WTC11 (cell line): ENCODE measurements around the gene SETD1A. TPM values are rescaled to one million over a fixed set of nuclear protein-coding genes. Genes with fewer than 3 reads are reported as not detected.

Experiments
- ATAC-seq: fragments of 200-7000 bp; cut with Tn5 transposase; 2 replicates; pipeline ENCODE4 v1.10.0; 2021; ENCODE audit warnings: mild to moderate bottlenecking, moderate library complexity
- CTCF ChIA-PET: fragments of 300-600 bp; sonication (Branson Sonifier 250); formaldehyde crosslinking; loops from one replicate; lab custom pipeline; 2021; ENCODE audit warnings: antibody characterized with exemption; lab: Charles Lee
- POLR2A ChIA-PET: fragments of 350-600 bp; sonication (Branson Sonifier 250); formaldehyde crosslinking; loops from one replicate; lab custom pipeline; 2021; ENCODE audit warnings: antibody characterized with exemption; lab: Charles Lee
- DNase-seq: peaks from one replicate; pipeline ENCODE4 v3.0.0; 2021; ENCODE audit warnings: low spot score
- H3K27ac Mint-ChIP-seq: 2 replicates; pipeline ENCODE4 v1.8.0; 2021; ENCODE audit warnings: mixed read lengths
- H3K27me3 Mint-ChIP-seq: 2 replicates; pipeline ENCODE4 v1.8.0; 2021; ENCODE audit warnings: low read depth, mild to moderate bottlenecking, moderate library complexity, mixed read lengths
- H3K36me3 Mint-ChIP-seq: 2 replicates; pipeline ENCODE4 v1.8.0; 2021; ENCODE audit warnings: mixed read lengths
- H3K4me1 Mint-ChIP-seq: 2 replicates; pipeline ENCODE4 v1.8.0; 2022; ENCODE audit warnings: mixed read lengths
- H3K4me3 Mint-ChIP-seq: 2 replicates; pipeline ENCODE4 v1.8.0; 2021; ENCODE audit warnings: mild to moderate bottlenecking, moderate library complexity, mixed read lengths
- H3K9me3 Mint-ChIP-seq: 2 replicates; pipeline ENCODE4 v1.8.0; 2021; ENCODE audit warnings: mixed read lengths
- ATF1 ChIP-seq: sonication (generic); formaldehyde crosslinking; IDR thresholded peaks from 2 replicates; pipeline ENCODE4 v1.8.1; 2023; ENCODE audit warnings: mild to moderate bottlenecking, moderate library complexity, missing genetic modification reagents
- CDX4 ChIP-seq: fragments of 250-450 bp; sonication (Bioruptor Pico); IDR thresholded peaks from 2 replicates; pipeline ENCODE4 v1.9.0; 2021; ENCODE audit warnings: moderate library complexity, mild to moderate bottlenecking, inconsistent platforms, borderline replicate concordance
- E2F4 ChIP-seq: sonication (generic); formaldehyde crosslinking; IDR thresholded peaks from 2 replicates; pipeline ENCODE4 v1.8.1; 2022; ENCODE audit warnings: low read depth, mild to moderate bottlenecking, moderate library complexity, missing genetic modification reagents, borderline replicate concordance
- ETV6 ChIP-seq: sonication (generic); formaldehyde crosslinking; IDR thresholded peaks from 2 replicates; pipeline ENCODE4 v1.8.1; 2022; ENCODE audit warnings: mild to moderate bottlenecking, missing genetic modification reagents
- FOXP4 ChIP-seq: sonication (generic); formaldehyde crosslinking; IDR thresholded peaks from 2 replicates; pipeline ENCODE4 v1.8.0; 2022; ENCODE audit warnings: mild to moderate bottlenecking, missing genetic modification reagents
- GRHL2 ChIP-seq: fragments of 250-450 bp; sonication (Bioruptor Pico); IDR thresholded peaks from 2 replicates; pipeline ENCODE4 v1.8.0; 2022; ENCODE audit warnings: mild to moderate bottlenecking, moderate library complexity; ENCODE audit not compliant: insufficient replicate concordance, severe bottlenecking
- IRF2 ChIP-seq: sonication (generic); formaldehyde crosslinking; IDR thresholded peaks from 2 replicates; pipeline ENCODE4 v1.8.0; 2022; ENCODE audit warnings: low read depth, missing genetic modification reagents, borderline replicate concordance
- MXD4 ChIP-seq: fragments of 250-450 bp; sonication (Bioruptor Pico); IDR thresholded peaks from 2 replicates; pipeline ENCODE4 v1.8.0; 2021; ENCODE audit warnings: mild to moderate bottlenecking, moderate library complexity, borderline replicate concordance
- NFE2L1 ChIP-seq: sonication (generic); formaldehyde crosslinking; IDR thresholded peaks from 2 replicates; pipeline ENCODE4 v1.8.1; 2023; ENCODE audit warnings: missing genetic modification reagents
- NR3C1 ChIP-seq: sonication (generic); formaldehyde crosslinking; conservative IDR thresholded peaks from 2 replicates; pipeline ENCODE4 v1.8.1; 2023; ENCODE audit warnings: low read depth, mild to moderate bottlenecking, missing genetic modification reagents
- TEAD1 ChIP-seq: sonication (generic); formaldehyde crosslinking; IDR thresholded peaks from 2 replicates; pipeline ENCODE4 v1.8.0; 2022; ENCODE audit warnings: mild to moderate bottlenecking, missing genetic modification reagents
- ZNF317 ChIP-seq: sonication (generic); formaldehyde crosslinking; IDR thresholded peaks from 2 replicates; pipeline ENCODE4 v1.8.1; 2023; ENCODE audit warnings: low read depth, mild to moderate bottlenecking, moderate library complexity, missing genetic modification reagents, borderline replicate concordance
- ZNF416 ChIP-seq: fragments of 250-450 bp; sonication (Bioruptor Pico); IDR thresholded peaks from 2 replicates; pipeline ENCODE4 v1.9.0; 2021; ENCODE audit warnings: mild to moderate bottlenecking, inconsistent platforms
- ZNF425 ChIP-seq: fragments of 250-450 bp; sonication (Bioruptor Pico); conservative IDR thresholded peaks from 2 replicates; pipeline ENCODE4 v1.9.0; 2021; ENCODE audit warnings: mild to moderate bottlenecking
- ZNF512 ChIP-seq: sonication (generic); formaldehyde crosslinking; IDR thresholded peaks from 2 replicates; pipeline ENCODE4 v1.8.1; 2022; ENCODE audit warnings: missing genetic modification reagents, borderline replicate concordance
- total RNA-seq: library from RNA; stranded (reverse); gene quantifications from 3 replicates; pipeline ENCODE4 v1.2.3, GENCODE V29; 2021
- TF ChIP-seq, protein P1 (sequence below): sonication (generic); formaldehyde crosslinking; IDR thresholded peaks from 2 replicates; pipeline ENCODE4 v1.8.0; 2023; ENCODE audit warnings: missing genetic modification reagents
- TF ChIP-seq, protein P2 (sequence below): fragments of 200-600 bp; IDR thresholded peaks from 2 replicates; pipeline ENCODE4 v1.8.0; 2022; ENCODE audit warnings: antibody characterized with exemption
- TF ChIP-seq, protein P3 (sequence below): sonication (generic); formaldehyde crosslinking; IDR thresholded peaks from 2 replicates; pipeline ENCODE4 v1.8.0; 2023; ENCODE audit warnings: mild to moderate bottlenecking, missing genetic modification reagents

SETD1A gene
- total RNA-seq, 1 experiment from 2014 or later: 31.1 TPM

DNA sequence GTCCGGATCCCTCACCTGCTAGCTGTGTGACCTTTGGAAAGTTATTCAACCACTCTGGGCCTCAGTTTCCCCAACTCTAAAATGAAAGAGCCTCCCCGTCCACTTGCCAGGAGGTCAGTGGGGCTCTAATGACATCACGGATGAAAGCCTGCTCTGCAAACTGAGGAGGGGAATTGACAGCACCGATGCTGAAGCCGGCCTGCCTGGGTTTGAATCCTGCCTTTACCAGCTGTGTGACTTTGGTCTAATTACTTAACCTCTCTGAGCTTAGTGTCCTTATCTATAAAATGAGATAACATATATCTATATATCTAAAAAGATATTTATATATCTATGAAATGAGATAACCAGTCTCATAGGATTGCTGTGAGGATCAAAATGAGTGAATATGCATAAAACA lies 51.0 kb downstream of the SETD1A start:
- ChIA-PET CTCF (interaction anchor here (0.8 to 2.6 kb wide), 3 partner anchors 24 to 434 kb away, joined by 4 to 12 read pairs (median 4); partner anchors contain the start of genes HSD3B7, STX4 and ZNF843), POLR2A (no interaction called here)
- TF ChIP-seq ZNF317 (CRISPR knock-in tag): no peak
- TF ChIP-seq, protein P1, sequence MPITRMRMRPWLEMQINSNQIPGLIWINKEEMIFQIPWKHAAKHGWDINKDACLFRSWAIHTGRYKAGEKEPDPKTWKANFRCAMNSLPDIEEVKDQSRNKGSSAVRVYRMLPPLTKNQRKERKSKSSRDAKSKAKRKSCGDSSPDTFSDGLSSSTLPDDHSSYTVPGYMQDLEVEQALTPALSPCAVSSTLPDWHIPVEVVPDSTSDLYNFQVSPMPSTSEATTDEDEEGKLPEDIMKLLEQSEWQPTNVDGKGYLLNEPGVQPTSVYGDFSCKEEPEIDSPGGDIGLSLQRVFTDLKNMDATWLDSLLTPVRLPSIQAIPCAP (CRISPR knock-in tag): no peak
- no peak for TF ChIP-seq ZNF512 (CRISPR knock-in tag)
- TF ChIP-seq IRF2 (CRISPR knock-in tag): no peak
- TF ChIP-seq, protein P2, sequence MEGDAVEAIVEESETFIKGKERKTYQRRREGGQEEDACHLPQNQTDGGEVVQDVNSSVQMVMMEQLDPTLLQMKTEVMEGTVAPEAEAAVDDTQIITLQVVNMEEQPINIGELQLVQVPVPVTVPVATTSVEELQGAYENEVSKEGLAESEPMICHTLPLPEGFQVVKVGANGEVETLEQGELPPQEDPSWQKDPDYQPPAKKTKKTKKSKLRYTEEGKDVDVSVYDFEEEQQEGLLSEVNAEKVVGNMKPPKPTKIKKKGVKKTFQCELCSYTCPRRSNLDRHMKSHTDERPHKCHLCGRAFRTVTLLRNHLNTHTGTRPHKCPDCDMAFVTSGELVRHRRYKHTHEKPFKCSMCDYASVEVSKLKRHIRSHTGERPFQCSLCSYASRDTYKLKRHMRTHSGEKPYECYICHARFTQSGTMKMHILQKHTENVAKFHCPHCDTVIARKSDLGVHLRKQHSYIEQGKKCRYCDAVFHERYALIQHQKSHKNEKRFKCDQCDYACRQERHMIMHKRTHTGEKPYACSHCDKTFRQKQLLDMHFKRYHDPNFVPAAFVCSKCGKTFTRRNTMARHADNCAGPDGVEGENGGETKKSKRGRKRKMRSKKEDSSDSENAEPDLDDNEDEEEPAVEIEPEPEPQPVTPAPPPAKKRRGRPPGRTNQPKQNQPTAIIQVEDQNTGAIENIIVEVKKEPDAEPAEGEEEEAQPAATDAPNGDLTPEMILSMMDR: no peak
- TF ChIP-seq NFE2L1: no peak
- no peak for TF ChIP-seq GRHL2 (CRISPR knock-in tag)
- no peak for TF ChIP-seq CDX4 (CRISPR knock-in tag)
- H3K36me3 Mint-ChIP-seq: no peaks in the 10 kb centered on the region
- peaks cover 24% of the 10 kb centered on the region for H3K4me1 Mint-ChIP-seq
- no peak overlapping the region for H3K4me3 Mint-ChIP-seq
- ATAC-seq: no peak
- peaks cover 25% of the 10 kb centered on the region for H3K27me3 Mint-ChIP-seq
- H3K9me3 Mint-ChIP-seq: no peaks in the 10 kb centered on the region
- DNase-seq: no peak
- no peak overlapping the region for H3K27ac Mint-ChIP-seq

DNA sequence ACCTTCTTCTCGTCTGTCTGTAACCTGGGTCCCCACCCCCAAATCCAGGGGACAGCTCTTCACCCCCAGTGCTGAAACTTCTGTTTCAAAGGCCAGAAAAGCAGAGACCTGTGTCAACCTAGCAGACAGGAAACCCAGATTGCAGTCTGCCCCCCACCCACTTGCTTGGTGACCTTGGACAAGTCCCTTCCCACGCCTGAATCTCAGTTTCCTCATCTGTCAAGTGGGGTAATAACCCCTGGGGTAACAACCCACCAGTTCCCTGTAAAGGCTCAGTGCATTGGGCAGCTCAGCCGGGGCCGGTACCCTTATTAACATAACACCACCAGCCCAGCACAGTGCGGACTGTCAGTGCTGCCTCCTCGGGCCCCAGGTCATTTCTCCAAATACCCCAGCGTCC lies 51.6 kb downstream of the SETD1A start:
- H3K27ac Mint-ChIP-seq: no peak overlapping the region
- POLR2A ChIA-PET: no interaction called here
- ATAC-seq (no peak), DNase-seq (no peak)
- H3K4me3 Mint-ChIP-seq: peak overlapping the region; percentile 71
- H3K36me3 Mint-ChIP-seq: no peaks in the 10 kb centered on the region
- peaks cover 24% of the 10 kb centered on the region for H3K4me1 Mint-ChIP-seq
- TF ChIP-seq, protein P3, sequence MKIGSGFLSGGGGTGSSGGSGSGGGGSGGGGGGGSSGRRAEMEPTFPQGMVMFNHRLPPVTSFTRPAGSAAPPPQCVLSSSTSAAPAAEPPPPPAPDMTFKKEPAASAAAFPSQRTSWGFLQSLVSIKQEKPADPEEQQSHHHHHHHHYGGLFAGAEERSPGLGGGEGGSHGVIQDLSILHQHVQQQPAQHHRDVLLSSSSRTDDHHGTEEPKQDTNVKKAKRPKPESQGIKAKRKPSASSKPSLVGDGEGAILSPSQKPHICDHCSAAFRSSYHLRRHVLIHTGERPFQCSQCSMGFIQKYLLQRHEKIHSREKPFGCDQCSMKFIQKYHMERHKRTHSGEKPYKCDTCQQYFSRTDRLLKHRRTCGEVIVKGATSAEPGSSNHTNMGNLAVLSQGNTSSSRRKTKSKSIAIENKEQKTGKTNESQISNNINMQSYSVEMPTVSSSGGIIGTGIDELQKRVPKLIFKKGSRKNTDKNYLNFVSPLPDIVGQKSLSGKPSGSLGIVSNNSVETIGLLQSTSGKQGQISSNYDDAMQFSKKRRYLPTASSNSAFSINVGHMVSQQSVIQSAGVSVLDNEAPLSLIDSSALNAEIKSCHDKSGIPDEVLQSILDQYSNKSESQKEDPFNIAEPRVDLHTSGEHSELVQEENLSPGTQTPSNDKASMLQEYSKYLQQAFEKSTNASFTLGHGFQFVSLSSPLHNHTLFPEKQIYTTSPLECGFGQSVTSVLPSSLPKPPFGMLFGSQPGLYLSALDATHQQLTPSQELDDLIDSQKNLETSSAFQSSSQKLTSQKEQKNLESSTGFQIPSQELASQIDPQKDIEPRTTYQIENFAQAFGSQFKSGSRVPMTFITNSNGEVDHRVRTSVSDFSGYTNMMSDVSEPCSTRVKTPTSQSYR (CRISPR knock-in tag): no peak
- no peak for TF ChIP-seq E2F4 (CRISPR knock-in tag)
- TF ChIP-seq FOXP4 (CRISPR knock-in tag): no peak
- no peak for TF ChIP-seq IRF2 (CRISPR knock-in tag)
- TF ChIP-seq ATF1 (CRISPR knock-in tag): no peak
- no peak for TF ChIP-seq TEAD1
- TF ChIP-seq ZNF425 (CRISPR knock-in tag): no peak
- no peak for TF ChIP-seq ZNF416 (CRISPR knock-in tag)
- TF ChIP-seq ETV6 (CRISPR knock-in tag): no peak
- no peak for TF ChIP-seq MXD4 (CRISPR knock-in tag)
- TF ChIP-seq NR3C1 (CRISPR knock-in tag): no peak
- CTCF ChIA-PET: interaction anchor here (0.8 to 2.6 kb wide), 3 partner anchors 24 to 433 kb away, joined by 4 to 12 read pairs (median 4); partner anchors contain the start of genes HSD3B7, STX4 and ZNF843
- no peaks in the 10 kb centered on the region for H3K9me3 Mint-ChIP-seq
- H3K27me3 Mint-ChIP-seq: peaks cover 28% of the 10 kb centered on the region
